Immature natural killer cell (primary cell): ENCODE measurements around the gene MDH2. TPM values are rescaled to one million over a fixed set of nuclear protein-coding genes. Genes with fewer than 3 reads are reported as not detected.
A peak's percentile ranks its signal among the peaks of the same experiment; 100 is the strongest.
"Not testable (repeated sequence)": the region's sequence is repeated elsewhere in the genome, so short reads cannot be mapped to it uniquely, and the experiment has no call there.

Source experiments
- DNase-seq, 3 donors: peaks; one replicate each; pipeline ENCODE4 v3.0.0; 2022; ENCODE audit warnings: mixed read lengths in 1 of 3
- H3K27ac Mint-ChIP-seq, 6 donors: one replicate each; pipeline ENCODE4 v1.8.0; 2020; ENCODE audit warnings: mixed read lengths in 6 of 6, mild to moderate bottlenecking in 5 of 6, inconsistent platforms in 4 of 6, moderate library complexity in 3 of 6
- H3K27me3 Mint-ChIP-seq, 3 donors: one replicate each; pipeline ENCODE4 v1.8.0; 2020 to 2021; ENCODE audit warnings: low read depth in 3 of 3, mild to moderate bottlenecking in 3 of 3, mixed read lengths in 3 of 3, moderate library complexity in 3 of 3, inconsistent platforms in 1 of 3
- H3K36me3 Mint-ChIP-seq, 3 donors: one replicate each; pipeline ENCODE4 v1.8.0; 2020; ENCODE audit warnings: mixed read lengths in 3 of 3, inconsistent platforms in 2 of 3, mild to moderate bottlenecking in 2 of 3
- H3K4me1 Mint-ChIP-seq, 2 donors: one replicate each; pipeline ENCODE4 v1.8.0; 2020; ENCODE audit warnings: inconsistent platforms in 2 of 2, mild to moderate bottlenecking in 2 of 2, mixed read lengths in 2 of 2, moderate library complexity in 1 of 2
- H3K4me3 Mint-ChIP-seq, 5 donors: one replicate each; pipeline ENCODE4 v1.8.0; 2020; ENCODE audit warnings: mild to moderate bottlenecking in 5 of 5, mixed read lengths in 5 of 5, inconsistent platforms in 3 of 5, moderate library complexity in 3 of 5
- H3K9me3 Mint-ChIP-seq, 6 donors: one replicate each; pipeline ENCODE4 v1.8.0; 2020; ENCODE audit warnings: mild to moderate bottlenecking in 6 of 6, mixed read lengths in 6 of 6, inconsistent platforms in 4 of 6, moderate library complexity in 3 of 6
- polyA plus RNA-seq, 3 donors: library from polyadenylated mRNA; unstranded; fragments of 300-500 nt; fragmentation: Illumina TruSeq; gene quantifications; one replicate each; pipeline ENCODE4 v1.2.3, GENCODE V29; 2021

Gene MDH2
- polyA plus RNA-seq, 3 donors from 2014 or later, result 154 to 180 (median 161) TPM

GRCh38 chr7:76052681-76053080, 4.8 kb downstream of the MDH2 start:
- peaks cover 37% of the 10 kb centered on the region in 2 donors for H3K4me1 Mint-ChIP-seq

GRCh38 chr7:76053461-76053860, 5.6 kb downstream of the MDH2 start:
- Mint-ChIP-seq H3K36me3 (peaks cover 6 to 18% (median 14%) of the 10 kb centered on the region in 3 donors), H3K27me3 (peaks cover 0 to 1% (median 0%) of the 10 kb centered on the region in 3 donors), H3K9me3 (no peaks in the 10 kb centered on the region), H3K27ac (no peak overlapping the region), H3K4me3 (no peak overlapping the region), H3K4me1 (peaks cover 32 to 34% of the 10 kb centered on the region in 2 donors)
- DNase-seq, result no peak

More at GRCh38 chr7:76052681-76053080, 4.8 kb downstream of the MDH2 start:
- H3K36me3 Mint-ChIP-seq, H3K9me3 Mint-ChIP-seq, H3K27me3 Mint-ChIP-seq, H3K4me3 Mint-ChIP-seq, DNase-seq: not testable (repeated sequence)
- peak overlapping the region in 3 of 6 donors; percentile 17 to 62 (median 45) for H3K27ac Mint-ChIP-seq

- Mint-ChIP-seq H3K36me3 (peaks cover 3 to 20% (median 16%) of the 10 kb centered on the region in 3 donors), H3K4me3 (no peak overlapping the region), H3K27ac (peak overlapping the region in 1 of 6 donors; percentile 40), H3K27me3 (peaks cover 0 to 1% (median 0%) of the 10 kb centered on the region in 3 donors), H3K4me1 (peaks cover 23 to 24% of the 10 kb centered on the region in 2 donors), H3K9me3 (no peaks in the 10 kb centered on the region)
- no peak for DNase-seq
Observed at GRCh38 chr7:76054123-76055120, 6.5 kb downstream of the MDH2 start.

- Mint-ChIP-seq H3K4me3 (no peak overlapping the region), H3K36me3 (peaks cover 3 to 28% (median 19%) of the 10 kb centered on the region in 3 donors), H3K9me3 (no peaks in the 10 kb centered on the region), H3K4me1 (peaks cover 10 to 15% of the 10 kb centered on the region in 2 donors), H3K27me3 (no peaks in the 10 kb centered on the region), H3K27ac (no peak overlapping the region)
- no peak for DNase-seq
Observed at GRCh38 chr7:76056241-76056640, 8.3 kb downstream of the MDH2 start.

GRCh38 chr7:76057103-76057812, 9.4 kb downstream of the MDH2 start:
- peaks cover under 1 to 9% of the 10 kb centered on the region in 2 donors for H3K4me1 Mint-ChIP-seq
- no peak for DNase-seq
- H3K27me3 Mint-ChIP-seq, result no peaks in the 10 kb centered on the region
- peak overlapping the region in 2 of 6 donors; percentile 9 to 45 for H3K27ac Mint-ChIP-seq
- H3K4me3 Mint-ChIP-seq, result no peak overlapping the region
- H3K9me3 Mint-ChIP-seq, result no peaks in the 10 kb centered on the region
- peaks cover 3 to 34% (median 14%) of the 10 kb centered on the region in 3 donors for H3K36me3 Mint-ChIP-seq

GRCh38 chr7:76057813-76058145, 9.9 kb downstream of the MDH2 start:
- Mint-ChIP-seq H3K27me3 (no peaks in the 10 kb centered on the region), H3K4me3 (no peak overlapping the region), H3K36me3 (peaks cover 3 to 37% (median 15%) of the 10 kb centered on the region in 3 donors), H3K4me1 (peaks cover 0 to 9% of the 10 kb centered on the region in 2 donors), H3K27ac (peak overlapping the region in 1 of 6 donors; percentile 9), H3K9me3 (no peaks in the 10 kb centered on the region)
- no peak for DNase-seq

GRCh38 chr7:76058745-76059144, 10.8 kb downstream of the MDH2 start:
- H3K36me3 Mint-ChIP-seq, result peaks cover 3 to 43% (median 18%) of the 10 kb centered on the region in 3 donors
- not testable (repeated sequence) for DNase-seq, H3K9me3 Mint-ChIP-seq, H3K27me3 Mint-ChIP-seq, H3K4me1 Mint-ChIP-seq, H3K27ac Mint-ChIP-seq, H3K4me3 Mint-ChIP-seq

GRCh38 chr7:76060842-76061241, 12.9 kb downstream of the MDH2 start:
- no peaks in the 10 kb centered on the region for H3K9me3 Mint-ChIP-seq
- no peak overlapping the region for H3K27ac Mint-ChIP-seq
- peaks cover 9 to 58% (median 30%) of the 10 kb centered on the region in 3 donors for H3K36me3 Mint-ChIP-seq
- no peaks in the 10 kb centered on the region for H3K27me3 Mint-ChIP-seq
- DNase-seq, result no peak
- H3K4me1 Mint-ChIP-seq, result no peaks in the 10 kb centered on the region
- no peak overlapping the region for H3K4me3 Mint-ChIP-seq

- peaks cover 9 to 68% (median 39%) of the 10 kb centered on the region in 3 donors for H3K36me3 Mint-ChIP-seq
- H3K27ac Mint-ChIP-seq, result peak overlapping the region in 1 of 6 donors; percentile 62
- H3K27me3 Mint-ChIP-seq, result peaks cover 0 to 3% (median 0%) of the 10 kb centered on the region in 3 donors
- H3K4me3 Mint-ChIP-seq, result no peak overlapping the region
- no peaks in the 10 kb centered on the region for H3K9me3 Mint-ChIP-seq
- no peaks in the 10 kb centered on the region for H3K4me1 Mint-ChIP-seq
- no peak for DNase-seq
Observed at GRCh38 chr7:76062254-76062653, 14.3 kb downstream of the MDH2 start.

- Mint-ChIP-seq H3K4me3 (no peak overlapping the region), H3K27me3 (peaks cover 0 to 3% (median 0%) of the 10 kb centered on the region in 3 donors), H3K4me1 (no peaks in the 10 kb centered on the region), H3K27ac (no peak overlapping the region), H3K9me3 (no peaks in the 10 kb centered on the region), H3K36me3 (peaks cover 9 to 61% (median 34%) of the 10 kb centered on the region in 3 donors)
- DNase-seq, result no peak
Observed at GRCh38 chr7:76063114-76063513, 15.2 kb downstream of the MDH2 start.

GRCh38 chr7:76063525-76063924, 15.6 kb downstream of the MDH2 start:
- no peak overlapping the region for H3K27ac Mint-ChIP-seq
- H3K36me3 Mint-ChIP-seq, result peaks cover 9 to 57% (median 30%) of the 10 kb centered on the region in 3 donors
- no peaks in the 10 kb centered on the region for H3K9me3 Mint-ChIP-seq
- H3K4me3 Mint-ChIP-seq, result no peak overlapping the region
- peaks cover 0 to 3% (median 0%) of the 10 kb centered on the region in 3 donors for H3K27me3 Mint-ChIP-seq
- no peak for DNase-seq
- no peaks in the 10 kb centered on the region for H3K4me1 Mint-ChIP-seq

- Mint-ChIP-seq H3K27me3 (peaks cover 0 to 3% (median 0%) of the 10 kb centered on the region in 3 donors), H3K36me3 (peaks cover 9 to 54% (median 28%) of the 10 kb centered on the region in 3 donors), H3K4me3 (no peak overlapping the region), H3K9me3 (no peaks in the 10 kb centered on the region), H3K27ac (no peak overlapping the region), H3K4me1 (no peaks in the 10 kb centered on the region)
- no peak for DNase-seq
Observed at GRCh38 chr7:76064208-76064970, 16.5 kb downstream of the MDH2 start.

GRCh38 chr7:76065016-76065612, 17.2 kb downstream of the MDH2 start:
- H3K27ac Mint-ChIP-seq, result peak overlapping the region in 1 of 6 donors; percentile 35
- H3K9me3 Mint-ChIP-seq, result no peaks in the 10 kb centered on the region
- no peaks in the 10 kb centered on the region for H3K4me1 Mint-ChIP-seq
- H3K4me3 Mint-ChIP-seq, result no peak overlapping the region
- H3K27me3 Mint-ChIP-seq, result peaks cover 0 to 3% (median 0%) of the 10 kb centered on the region in 3 donors
- H3K36me3 Mint-ChIP-seq, result peaks cover 9 to 50% (median 28%) of the 10 kb centered on the region in 3 donors
- no peak for DNase-seq
